ENCODE data around the gene ZBTB21. TPM values are rescaled to one million over a fixed set of nuclear protein-coding genes. Genes with fewer than 3 reads are reported as not detected.

Gene ZBTB21
- total RNA-seq, 1 donor, result 60.4 TPM

DNA sequence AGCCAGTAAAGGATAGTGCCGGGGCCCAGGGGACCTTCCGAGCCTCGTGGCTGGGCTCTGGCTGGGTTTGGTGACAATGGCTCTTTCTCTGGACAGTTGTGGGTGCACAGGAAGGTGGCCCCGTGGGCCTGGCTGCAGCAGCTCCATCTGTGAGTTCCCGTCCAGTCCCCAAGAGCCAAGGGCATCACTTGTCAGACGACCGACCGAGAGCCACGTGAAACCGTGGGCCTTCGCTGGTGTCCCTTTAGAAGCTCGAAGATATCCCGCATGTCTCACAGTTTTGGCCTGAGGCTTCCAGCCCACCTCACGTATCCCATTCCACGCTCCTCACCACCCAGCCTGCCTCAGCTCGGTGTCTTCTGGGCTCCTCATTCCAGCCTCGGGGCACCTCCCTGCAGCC lies 33.8 kb upstream of the ZBTB21 start:
- no peaks in the 10 kb centered on the region for H3K27me3 ChIP-seq (ENCODE audit: insufficient read depth, low read length)
- no peaks in the 10 kb centered on the region for H3K4me1 ChIP-seq (ENCODE audit: insufficient read depth, low read length)
- H3K4me3 ChIP-seq (ENCODE audit: low read length), result no peak overlapping the region
- no peaks in the 10 kb centered on the region for H3K9me3 ChIP-seq (ENCODE audit: low read depth, low read length)

DNA sequence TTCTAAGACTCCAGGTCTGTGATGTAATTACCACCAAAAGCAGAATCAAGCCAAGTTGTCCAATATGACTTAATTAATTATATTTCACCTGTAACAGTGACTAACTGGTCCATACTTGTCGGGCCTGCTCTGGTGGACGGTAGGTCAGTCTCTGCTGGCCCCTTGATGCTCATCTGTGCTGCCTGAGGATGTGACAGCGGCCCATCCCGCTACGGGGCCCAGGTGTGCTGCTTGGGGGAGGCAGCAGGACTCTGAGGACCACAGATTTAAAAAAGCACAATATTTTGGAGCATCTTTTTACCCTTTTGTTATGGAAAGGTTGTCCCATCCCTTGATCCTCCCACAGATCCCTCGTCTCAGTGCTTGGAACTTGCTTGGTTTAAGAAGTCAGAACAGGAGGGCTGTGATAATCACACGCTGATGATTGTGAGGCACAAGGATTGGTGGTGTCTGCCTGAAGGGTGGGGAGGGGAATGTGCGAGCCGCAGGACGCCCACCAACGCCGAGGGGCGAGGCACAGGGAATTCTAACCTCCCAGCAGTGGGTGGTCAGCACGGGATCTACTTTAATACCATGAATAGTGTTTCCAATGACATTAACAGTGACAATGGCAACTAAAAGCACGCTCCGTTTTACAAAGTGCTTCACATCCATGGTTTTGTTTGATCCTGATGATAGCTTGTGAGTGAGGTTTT lies 33.2 kb upstream of the ZBTB21 start:
- H3K27me3 ChIP-seq (ENCODE audit: insufficient read depth, low read length), result no peaks in the 10 kb centered on the region
- no peaks in the 10 kb centered on the region for H3K9me3 ChIP-seq (ENCODE audit: low read depth, low read length)
- H3K4me3 ChIP-seq (ENCODE audit: low read length), result no peak overlapping the region

DNA sequence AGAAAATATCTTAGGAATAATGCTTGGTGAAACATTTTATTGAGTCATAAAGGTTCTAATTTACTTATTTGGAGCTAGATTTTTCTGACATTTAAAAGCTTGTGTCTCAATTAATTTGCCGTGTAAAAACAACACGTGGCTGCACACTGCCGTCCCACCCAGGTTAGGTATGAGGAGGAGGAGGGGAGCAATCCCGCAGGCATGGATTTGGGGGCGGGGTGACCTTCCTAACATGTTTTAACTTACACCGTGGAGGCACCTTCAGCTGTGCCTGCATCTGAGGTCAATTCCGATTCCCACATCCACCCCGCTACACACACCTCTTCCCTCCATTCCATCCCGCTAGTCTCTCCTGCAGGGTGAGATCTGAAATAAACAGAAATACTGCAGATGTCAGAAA lies 32.5 kb upstream of the ZBTB21 start:
- no peak overlapping the region for H3K4me3 ChIP-seq (ENCODE audit: low read length)
- no peaks in the 10 kb centered on the region for H3K27me3 ChIP-seq (ENCODE audit: insufficient read depth, low read length)
- no peaks in the 10 kb centered on the region for H3K4me1 ChIP-seq (ENCODE audit: insufficient read depth, low read length)
- H3K9me3 ChIP-seq (ENCODE audit: low read depth, low read length), result no peaks in the 10 kb centered on the region

More for the DNA sequence above, 33.2 kb upstream of the ZBTB21 start:
- no peaks in the 10 kb centered on the region for H3K4me1 ChIP-seq (ENCODE audit: insufficient read depth, low read length)

DNA sequence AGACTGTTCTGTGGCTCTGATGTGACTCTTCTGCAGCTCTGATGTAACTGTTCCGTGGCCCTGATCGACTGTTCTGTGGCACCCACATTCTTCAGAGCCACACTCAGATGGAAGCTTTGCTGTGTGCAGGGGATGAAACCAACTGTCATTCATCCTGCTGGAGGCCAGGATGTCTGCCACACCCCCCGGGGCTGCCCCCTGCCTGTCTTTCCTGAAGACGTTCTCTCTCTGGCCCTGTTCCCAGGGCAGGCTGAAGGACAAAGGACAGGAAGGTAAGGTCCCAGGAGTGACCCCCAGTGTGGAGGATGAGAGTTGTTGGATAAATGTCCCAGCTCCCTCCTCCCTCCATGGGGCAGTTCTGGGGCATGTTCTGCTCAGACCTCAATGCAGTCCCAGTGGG lies 31.6 kb upstream of the ZBTB21 start:
- Histone ChIP-seq H3K9me3 (ENCODE audit: low read depth, low read length) (no peaks in the 10 kb centered on the region), H3K27me3 (ENCODE audit: insufficient read depth, low read length) (no peaks in the 10 kb centered on the region), H3K4me1 (ENCODE audit: insufficient read depth, low read length) (no peaks in the 10 kb centered on the region), H3K4me3 (ENCODE audit: low read length) (no peak overlapping the region)

DNA sequence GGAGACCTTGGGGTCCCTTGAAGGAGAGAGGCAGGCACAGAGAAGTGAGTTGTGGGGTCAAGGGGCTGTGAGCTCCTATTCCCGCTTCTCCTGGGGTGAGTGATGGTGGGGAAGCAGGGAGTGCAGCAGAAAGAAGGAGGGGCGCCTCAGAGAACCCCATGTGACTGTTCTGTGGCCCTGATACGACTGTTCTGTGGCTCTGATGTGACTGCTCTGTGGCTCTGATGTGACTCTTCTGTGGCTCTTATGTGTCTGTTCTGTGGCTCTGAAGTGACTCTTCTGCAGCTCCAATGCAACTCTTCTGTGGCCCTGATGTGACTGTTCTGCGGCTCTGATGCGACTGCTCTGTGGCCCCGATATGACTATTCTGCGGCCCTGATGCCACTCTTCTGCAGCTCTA lies 31.1 kb upstream of the ZBTB21 start:
- H3K9me3 ChIP-seq (ENCODE audit: low read depth, low read length), result no peaks in the 10 kb centered on the region
- H3K4me1 ChIP-seq (ENCODE audit: insufficient read depth, low read length), result no peaks in the 10 kb centered on the region
- H3K27me3 ChIP-seq (ENCODE audit: insufficient read depth, low read length), result no peaks in the 10 kb centered on the region
- H3K4me3 ChIP-seq (ENCODE audit: low read length), result no peak overlapping the region

DNA sequence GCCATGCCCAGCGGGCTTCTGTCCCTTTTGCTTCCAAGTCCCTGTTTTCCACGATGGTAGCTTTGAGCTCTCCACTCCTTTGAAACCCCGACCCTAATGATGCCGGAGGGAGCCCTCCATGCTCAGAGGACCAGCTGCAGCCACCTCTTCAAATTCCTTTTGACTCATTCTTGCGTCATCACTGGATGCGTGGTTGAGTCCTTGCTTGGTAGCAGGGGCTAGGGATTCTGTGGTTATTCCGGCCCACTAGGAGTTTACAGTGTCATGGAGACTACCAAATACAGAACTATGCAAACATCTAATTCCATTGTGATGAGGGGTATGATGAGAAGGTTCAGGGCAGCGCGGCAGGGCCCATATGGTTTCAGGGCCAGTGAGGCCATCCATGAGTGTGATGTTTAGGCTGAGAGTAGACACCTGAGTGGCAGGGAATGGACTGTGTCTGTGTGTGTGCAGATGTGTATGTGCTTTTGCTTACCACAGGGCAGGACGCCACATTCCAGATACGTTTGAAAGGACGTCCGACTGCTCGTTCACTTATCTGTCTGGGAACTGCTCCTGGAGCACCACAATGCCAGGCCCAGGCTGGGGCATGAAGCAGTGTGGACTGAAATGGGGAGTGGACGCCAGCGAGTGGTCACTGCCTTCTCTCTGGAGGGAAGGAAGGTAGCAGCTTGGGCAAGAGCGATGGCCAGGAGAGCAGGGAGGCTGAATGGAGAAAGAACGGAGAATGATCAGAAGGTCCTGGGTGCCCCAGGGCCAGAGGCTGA lies 30.4 kb upstream of the ZBTB21 start:
- Histone ChIP-seq H3K9me3 (ENCODE audit: low read depth, low read length) (no peaks in the 10 kb centered on the region), H3K27me3 (ENCODE audit: insufficient read depth, low read length) (no peaks in the 10 kb centered on the region), H3K4me3 (ENCODE audit: low read length) (no peak overlapping the region), H3K4me1 (ENCODE audit: insufficient read depth, low read length) (no peaks in the 10 kb centered on the region)

DNA sequence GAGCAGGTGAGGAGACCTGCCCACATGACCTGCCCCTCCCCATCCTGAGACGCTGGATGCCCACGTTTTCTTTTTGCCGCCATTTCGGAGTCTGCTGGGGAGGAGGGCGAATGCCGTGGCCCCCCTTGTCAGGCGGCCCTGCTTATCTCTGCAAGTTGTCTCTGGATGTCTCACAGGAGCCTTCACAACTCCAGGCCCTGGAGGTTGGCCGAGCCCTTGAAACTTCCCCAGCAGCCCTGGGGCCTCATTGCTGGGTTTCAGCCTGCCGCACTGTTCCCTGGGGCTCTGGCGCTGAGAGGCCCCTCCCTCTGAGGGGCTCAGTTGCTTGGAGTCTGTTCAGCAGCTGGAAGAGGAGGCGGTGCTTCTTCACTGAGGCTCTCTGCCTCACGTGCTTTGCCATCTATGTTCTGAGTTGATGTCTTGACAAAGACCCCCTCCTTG lies 29.8 kb upstream of the ZBTB21 start:
- no peak overlapping the region for H3K4me3 ChIP-seq (ENCODE audit: low read length)
- H3K4me1 ChIP-seq (ENCODE audit: insufficient read depth, low read length), result no peaks in the 10 kb centered on the region
- H3K27me3 ChIP-seq (ENCODE audit: insufficient read depth, low read length), result no peaks in the 10 kb centered on the region
- H3K9me3 ChIP-seq (ENCODE audit: low read depth, low read length), result no peaks in the 10 kb centered on the region

DNA sequence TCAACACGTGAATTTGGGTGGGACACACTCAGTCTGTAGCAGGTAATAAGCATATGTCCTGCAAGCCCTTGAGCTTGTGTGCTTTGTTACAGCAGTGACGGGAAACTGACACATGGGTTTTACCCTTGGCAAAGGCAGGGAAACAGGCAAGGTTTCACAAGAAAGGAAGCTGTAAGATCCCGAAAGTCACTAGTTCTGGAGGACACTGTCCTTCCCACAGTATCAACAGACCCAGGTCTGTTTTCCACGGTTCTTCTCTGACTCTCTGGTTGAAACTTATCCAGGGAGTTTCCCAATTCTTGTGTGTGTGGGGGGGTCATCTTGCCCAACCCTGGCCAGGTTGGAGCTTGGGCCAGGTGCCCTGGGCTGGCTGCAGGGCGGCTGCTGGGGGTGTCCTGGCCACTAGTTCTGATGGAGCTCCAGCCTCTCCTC lies 29.3 kb upstream of the ZBTB21 start:
- H3K4me3 ChIP-seq (ENCODE audit: low read length), result no peak overlapping the region
- H3K4me1 ChIP-seq (ENCODE audit: insufficient read depth, low read length), result no peaks in the 10 kb centered on the region
- H3K27me3 ChIP-seq (ENCODE audit: insufficient read depth, low read length), result no peaks in the 10 kb centered on the region
- no peaks in the 10 kb centered on the region for H3K9me3 ChIP-seq (ENCODE audit: low read depth, low read length)

DNA sequence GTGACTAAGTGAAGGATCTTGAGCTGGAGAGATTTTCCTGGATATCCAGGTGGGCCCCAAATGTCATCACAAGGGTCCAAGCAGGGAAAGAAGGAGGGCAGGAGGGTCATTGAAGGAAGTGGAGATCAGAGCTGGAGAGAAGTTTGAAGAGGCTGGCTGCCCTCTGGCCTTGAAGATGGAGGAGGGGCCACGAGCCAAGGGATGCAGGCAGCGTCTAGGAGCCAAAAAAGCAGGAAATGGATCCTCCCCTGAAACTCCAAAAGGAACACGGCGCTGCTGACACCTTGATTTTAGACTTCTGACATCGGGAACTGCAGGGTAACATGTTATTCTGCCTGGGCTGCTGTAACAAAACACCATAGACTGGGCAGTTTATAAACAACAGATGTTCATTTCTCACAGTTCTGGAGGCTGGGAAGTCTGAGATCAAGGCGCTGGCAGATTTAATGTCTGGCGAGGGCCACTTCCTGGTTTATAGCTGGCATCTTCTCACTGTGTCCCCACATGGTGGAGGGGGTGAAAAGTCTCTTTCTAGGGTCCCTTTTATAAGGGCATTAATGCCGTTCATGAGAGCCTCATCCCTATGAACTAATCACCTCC lies 28.8 kb upstream of the ZBTB21 start:
- no peak overlapping the region for H3K4me3 ChIP-seq (ENCODE audit: low read length)
- H3K4me1 ChIP-seq (ENCODE audit: insufficient read depth, low read length), result no peaks in the 10 kb centered on the region
- H3K27me3 ChIP-seq (ENCODE audit: insufficient read depth, low read length), result no peaks in the 10 kb centered on the region
- H3K9me3 ChIP-seq (ENCODE audit: low read depth, low read length), result no peaks in the 10 kb centered on the region

DNA sequence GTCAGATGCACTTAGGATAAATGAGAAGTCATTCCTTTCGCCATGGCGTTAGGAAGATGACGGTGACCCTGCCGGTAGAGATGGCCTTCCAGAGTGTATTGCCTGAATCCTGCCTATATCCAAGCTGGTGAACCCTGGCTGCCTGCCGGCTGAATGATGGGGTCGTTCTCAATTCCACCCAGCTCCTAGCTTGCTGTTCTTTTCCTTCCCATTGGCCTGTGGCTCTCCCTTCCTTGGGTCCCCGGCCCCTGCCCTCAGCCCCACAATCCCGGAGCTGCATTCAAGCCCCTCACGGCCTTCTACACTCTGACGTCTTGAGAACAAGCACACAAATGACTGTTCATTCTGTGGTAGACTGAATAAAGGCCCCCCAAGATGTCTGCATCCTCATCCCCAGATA lies 28.2 kb upstream of the ZBTB21 start:
- no peaks in the 10 kb centered on the region for H3K9me3 ChIP-seq (ENCODE audit: low read depth, low read length)
- no peaks in the 10 kb centered on the region for H3K27me3 ChIP-seq (ENCODE audit: insufficient read depth, low read length)
- H3K4me1 ChIP-seq (ENCODE audit: insufficient read depth, low read length), result no peaks in the 10 kb centered on the region
- H3K4me3 ChIP-seq (ENCODE audit: low read length), result no peak overlapping the region

DNA sequence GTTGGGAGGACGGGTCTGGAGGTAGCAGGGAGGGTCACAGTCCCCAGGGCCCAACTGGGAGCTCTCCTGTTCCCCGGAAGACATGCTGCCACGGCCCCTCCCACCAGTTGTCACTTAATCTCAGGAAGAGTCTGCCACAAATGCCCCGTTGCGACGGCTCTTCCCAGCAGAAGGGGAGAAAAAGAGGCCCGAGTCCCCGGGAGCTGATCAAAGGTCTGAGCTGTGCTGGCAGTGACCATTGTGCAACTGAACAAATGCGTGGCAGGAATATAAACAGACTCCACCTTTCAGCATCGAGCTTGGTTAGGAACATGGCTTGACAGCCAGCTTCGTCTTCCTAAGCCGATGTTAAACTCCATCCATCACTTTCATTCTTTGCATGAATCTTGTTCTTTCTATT lies 27.8 kb upstream of the ZBTB21 start:
- Histone ChIP-seq H3K27me3 (ENCODE audit: insufficient read depth, low read length) (no peaks in the 10 kb centered on the region), H3K9me3 (ENCODE audit: low read depth, low read length) (no peaks in the 10 kb centered on the region), H3K4me3 (ENCODE audit: low read length) (no peak overlapping the region), H3K4me1 (ENCODE audit: insufficient read depth, low read length) (no peaks in the 10 kb centered on the region)

DNA sequence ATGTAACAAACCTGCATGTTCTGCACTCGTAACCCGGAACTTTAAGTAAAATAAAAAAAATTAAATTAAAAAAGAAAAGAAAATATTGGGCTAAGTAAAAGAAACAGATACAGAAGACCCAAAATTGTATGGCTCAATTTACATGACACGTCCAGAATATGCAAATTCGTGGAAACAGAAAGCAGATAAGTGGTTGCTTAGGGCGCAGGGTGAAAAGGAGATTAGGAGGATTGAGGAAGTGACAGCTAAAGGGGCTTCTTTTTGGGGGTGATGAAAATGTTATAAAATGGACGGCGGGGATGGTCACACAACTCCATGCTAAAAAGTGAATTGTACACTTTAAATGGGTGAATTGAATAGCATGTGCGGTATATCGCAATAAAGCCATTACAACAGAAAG lies 27.4 kb upstream of the ZBTB21 start:
- Histone ChIP-seq H3K27me3 (ENCODE audit: insufficient read depth, low read length) (no peaks in the 10 kb centered on the region), H3K9me3 (ENCODE audit: low read depth, low read length) (no peaks in the 10 kb centered on the region), H3K4me3 (ENCODE audit: low read length) (no peak overlapping the region), H3K4me1 (ENCODE audit: insufficient read depth, low read length) (no peaks in the 10 kb centered on the region)

DNA sequence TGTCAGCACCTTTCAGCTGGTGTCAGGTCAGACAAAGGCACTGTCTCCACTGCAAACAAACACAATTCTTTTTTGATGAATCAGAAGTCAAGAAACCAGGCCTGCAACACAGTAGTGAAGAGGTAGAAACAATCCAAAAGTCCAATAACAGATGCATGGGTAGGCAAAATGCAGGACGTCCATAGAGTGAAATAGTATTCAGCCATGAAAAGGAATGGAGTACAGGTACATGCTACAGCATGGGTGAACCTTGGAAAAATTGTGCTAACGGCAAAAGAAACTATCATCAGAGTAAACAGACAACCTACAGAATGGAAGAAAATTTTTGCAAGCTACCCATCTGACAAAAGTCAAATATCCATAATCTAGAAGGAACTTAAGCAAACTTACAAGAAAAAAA lies 26.2 kb upstream of the ZBTB21 start:
- Histone ChIP-seq H3K9me3 (ENCODE audit: low read depth, low read length) (no peaks in the 10 kb centered on the region), H3K27me3 (ENCODE audit: insufficient read depth, low read length) (no peaks in the 10 kb centered on the region), H3K4me3 (ENCODE audit: low read length) (no peak overlapping the region), H3K4me1 (ENCODE audit: insufficient read depth, low read length) (no peaks in the 10 kb centered on the region)

DNA sequence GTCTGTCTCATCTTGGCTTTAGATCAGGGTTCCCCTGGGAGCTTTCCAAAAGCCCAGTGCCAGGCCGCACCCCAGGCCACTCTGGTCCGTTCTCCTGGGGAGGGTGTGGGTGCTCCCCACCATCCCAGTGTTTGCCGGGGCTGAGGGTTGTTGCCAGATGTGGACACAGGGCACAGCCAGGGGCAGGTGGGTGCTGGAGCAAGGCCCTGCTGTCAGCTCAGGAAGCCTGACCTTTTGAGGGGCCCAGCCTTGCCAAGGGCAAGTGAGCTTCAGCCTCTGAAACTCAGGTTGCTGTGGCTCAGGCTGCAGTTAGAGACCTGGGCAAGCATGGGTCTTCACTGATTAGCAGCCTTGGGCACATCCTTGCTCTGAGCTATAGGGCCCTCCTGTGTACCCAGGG lies 22.8 kb upstream of the ZBTB21 start:
- H3K9me3 ChIP-seq (ENCODE audit: low read depth, low read length), result no peaks in the 10 kb centered on the region
- no peaks in the 10 kb centered on the region for H3K27me3 ChIP-seq (ENCODE audit: insufficient read depth, low read length)
- no peak overlapping the region for H3K4me3 ChIP-seq (ENCODE audit: low read length)
- no peaks in the 10 kb centered on the region for H3K4me1 ChIP-seq (ENCODE audit: insufficient read depth, low read length)

DNA sequence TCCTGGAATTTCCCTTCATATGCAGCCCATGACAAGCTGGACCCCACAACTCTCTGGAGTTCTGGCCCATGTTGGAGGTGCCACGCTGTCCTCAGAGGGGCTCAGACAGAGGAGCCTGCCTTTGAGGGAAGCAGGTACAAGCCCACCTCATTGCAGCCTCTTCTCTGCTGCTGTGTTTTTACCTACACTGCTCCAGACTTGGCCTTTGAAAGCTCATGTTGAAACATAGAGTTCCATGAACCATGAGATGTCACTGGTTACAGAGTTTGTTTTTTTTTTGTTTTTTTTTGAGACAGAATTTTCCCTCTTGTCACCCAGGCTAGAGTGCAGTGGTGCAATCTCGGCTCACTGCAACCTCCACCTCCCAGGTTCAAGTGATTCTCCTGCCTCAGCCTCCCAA lies 22.1 kb upstream of the ZBTB21 start:
- Histone ChIP-seq H3K9me3 (ENCODE audit: low read depth, low read length) (no peaks in the 10 kb centered on the region), H3K4me3 (ENCODE audit: low read length) (no peak overlapping the region), H3K27me3 (ENCODE audit: insufficient read depth, low read length) (no peaks in the 10 kb centered on the region), H3K4me1 (ENCODE audit: insufficient read depth, low read length) (no peaks in the 10 kb centered on the region)

Measured in mononuclear cell (primary cell).